GM18517 (cell line): Measurements from ENCODE around the gene TMC1.
"Not testable (repeated sequence)": the region's sequence is repeated elsewhere in the genome, so short reads cannot be mapped to it uniquely, and the experiment has no call there.

Source experiments
- ATAC-seq: cut with Tn5 transposase; IDR thresholded peaks from one replicate; pipeline ENCODE4 v1.9.1; 2021; ENCODE audit warnings: mild to moderate bottlenecking, moderate library complexity; ENCODE audit not compliant: unreplicated experiment

The TMC1 gene

DNA sequence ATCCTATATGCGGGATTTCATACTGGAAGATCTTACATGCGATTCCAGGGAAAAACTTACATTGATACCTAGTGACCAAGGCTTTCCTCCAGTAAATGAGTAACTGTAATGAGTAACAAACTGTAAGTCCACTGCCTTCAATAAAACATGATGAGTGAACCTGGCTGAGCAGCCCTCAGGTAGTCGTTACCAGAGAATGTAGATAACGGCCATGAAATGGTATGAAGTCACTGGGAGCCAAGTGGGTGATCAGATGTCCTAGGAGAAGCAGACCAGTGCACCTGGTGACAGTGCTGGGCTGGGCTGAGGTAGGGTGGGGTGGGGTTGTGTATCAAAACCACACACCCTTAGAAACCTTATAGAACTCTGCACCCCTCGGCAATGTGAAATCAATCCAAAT, 227.9 kb downstream of the TMC1 start:
- no peak for ATAC-seq

DNA sequence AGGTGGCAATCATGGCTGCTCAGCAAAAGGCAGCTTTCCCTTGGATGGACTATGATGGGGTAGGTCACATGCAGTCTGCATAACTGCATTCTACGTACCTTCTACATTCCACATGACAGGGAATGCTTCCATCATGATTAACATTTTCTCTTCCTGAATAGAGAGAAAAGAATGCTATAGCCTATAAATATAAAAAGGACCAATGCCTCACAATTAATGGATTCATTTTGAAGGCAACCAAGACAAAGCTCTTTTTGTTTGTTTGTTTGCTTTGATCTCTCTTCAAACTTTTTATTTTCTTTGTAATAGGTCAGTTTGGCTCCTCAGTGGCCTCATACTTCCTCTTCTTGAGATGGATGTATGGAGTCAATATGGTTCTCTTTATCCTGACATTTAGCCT, 230.1 kb downstream of the TMC1 start:
- no peak for ATAC-seq

DNA sequence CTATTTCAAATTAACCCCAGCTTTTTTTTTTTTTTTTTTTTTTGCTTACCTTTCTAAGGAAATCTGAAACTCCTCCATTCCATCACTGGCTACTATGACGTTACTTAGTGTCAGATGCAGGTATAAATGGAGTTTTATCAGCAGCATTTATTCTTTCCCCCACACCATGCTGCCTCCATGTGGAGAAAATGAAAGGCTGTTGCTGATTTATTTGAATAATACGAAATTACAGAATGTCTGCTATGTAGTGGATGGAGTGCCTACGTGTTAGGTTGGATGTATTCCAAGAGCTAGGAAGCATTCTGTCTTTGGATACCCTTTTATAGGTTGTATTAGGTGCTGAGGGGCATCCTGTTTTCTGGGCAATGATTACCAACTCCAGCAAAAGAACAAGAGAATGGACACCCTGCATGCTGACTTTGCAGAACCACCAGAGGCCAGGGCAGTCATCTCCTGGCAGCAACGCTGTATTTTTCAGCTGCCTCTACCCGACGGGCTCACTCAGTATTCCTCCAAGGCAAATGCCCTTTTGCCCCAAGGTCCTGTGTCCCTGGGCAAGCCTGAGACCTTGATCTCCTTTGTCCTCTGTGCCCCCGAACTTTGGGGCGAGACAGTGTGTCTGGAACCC, 232.0 kb downstream of the TMC1 start:
- ATAC-seq, result no peak

DNA sequence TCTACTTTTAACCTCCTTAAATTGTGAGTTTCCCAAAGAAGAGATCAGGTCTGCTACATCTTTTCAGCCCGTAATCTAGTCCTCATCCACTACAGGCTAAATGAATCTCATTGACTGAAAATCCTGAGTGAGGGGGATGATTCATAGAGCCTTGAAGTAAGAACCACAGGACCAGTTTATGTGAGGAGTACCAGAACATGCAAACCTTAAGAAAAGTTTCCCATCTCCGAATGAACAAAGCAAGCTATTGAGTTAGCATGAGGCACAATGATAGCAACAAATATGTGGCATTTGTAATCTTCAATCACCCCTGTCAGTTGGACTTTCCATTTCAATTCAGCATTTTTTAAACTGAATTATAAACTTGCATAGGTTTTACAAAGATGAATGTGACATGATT, 234.4 kb downstream of the TMC1 start:
- no peak for ATAC-seq

DNA sequence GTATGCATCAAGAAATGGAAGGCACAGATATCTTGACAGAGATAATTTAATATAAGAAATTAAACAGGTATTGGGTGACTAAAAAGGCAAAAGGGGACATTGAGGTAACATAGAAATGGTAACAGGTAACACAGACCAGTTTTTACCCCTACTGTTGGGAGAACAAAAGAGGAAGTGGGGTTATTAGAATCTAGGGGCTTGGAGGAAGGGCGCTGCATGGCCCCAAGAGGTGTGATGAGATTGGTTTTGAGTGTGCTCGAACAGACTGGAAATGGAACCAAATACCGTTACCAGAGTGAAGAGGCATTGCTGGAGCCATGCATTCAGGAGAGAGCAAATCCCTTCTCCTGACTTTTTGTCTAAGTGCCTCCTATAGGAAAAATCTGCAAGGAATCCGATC, 237.5 kb downstream of the TMC1 start:
- ATAC-seq, result no peak

DNA sequence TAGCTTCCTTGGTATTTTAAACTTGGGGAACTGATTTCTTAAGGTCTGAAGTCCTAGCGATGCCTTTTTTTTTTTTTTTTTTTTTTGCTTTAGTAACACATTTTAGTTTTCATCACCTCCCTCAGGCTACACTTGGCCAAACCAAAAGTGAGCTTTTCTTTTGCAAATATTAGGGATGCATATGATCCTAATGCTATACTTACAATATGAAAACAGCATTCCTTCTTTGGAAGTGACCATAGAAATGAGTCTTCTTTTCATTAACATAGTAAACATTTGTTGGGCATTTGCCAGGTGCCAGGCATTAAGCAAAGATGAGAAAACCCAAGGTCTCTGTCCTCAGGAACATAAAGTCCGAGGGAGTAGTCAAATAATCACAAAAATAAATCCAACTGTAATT, 241.6 kb downstream of the TMC1 start:
- ATAC-seq, result no peak

DNA sequence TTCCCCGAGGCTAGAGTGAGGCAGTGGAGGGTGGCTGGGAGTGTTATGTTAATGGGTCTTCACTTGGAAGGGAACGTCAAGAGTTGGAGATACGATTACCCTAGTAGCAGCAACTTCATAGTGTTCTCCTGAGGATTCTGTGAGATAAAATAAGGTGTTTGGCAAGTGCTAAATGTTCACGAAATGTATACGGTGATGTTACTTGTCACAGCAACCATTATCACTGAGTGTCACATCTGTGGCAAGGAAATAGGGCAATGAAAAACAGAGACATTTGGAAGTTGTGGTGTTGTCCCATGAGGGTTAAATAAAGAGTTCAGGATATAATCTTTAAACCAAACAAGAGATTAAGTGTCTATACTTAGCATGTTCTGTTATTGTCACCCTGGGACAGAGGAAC, 248.1 kb downstream of the TMC1 start:
- no peak for ATAC-seq

DNA sequence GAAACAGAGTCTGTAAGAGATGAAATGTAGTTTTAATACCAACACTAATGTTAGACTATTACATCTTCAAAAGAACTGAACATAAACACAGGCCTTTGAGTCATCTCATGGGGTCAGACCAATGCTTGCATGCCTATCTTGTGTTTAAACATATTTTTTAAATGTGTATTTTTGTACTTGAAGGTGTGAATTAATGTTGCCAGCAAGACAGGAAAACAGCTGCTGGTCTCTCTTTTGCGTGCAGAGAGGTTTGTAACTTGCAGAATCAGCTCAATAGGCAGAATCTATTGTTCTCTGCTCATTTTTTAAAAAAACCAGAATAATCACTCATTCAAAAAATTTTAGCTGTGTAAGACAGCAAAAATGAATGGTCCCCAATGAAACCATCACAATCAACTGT, 251.3 kb downstream of the TMC1 start:
- no peak for ATAC-seq

DNA sequence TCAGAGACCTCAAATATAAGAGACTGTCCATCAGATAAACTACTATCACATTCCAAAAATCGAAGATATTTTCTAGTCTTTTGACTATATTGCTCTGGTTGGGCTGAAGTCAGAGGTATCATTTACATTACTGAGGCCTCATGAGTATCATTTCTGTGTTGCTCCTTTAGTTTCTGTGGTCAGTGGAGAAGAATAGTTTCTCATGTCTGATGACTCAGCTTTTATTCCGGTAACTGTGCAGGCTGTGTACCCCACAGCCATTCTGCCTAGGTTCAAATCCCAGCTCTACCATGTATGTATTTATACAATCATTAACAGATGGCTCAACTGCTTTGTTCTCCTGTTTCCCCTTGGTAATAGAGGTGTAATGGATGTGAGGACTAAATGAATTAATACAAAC, 252.2 kb downstream of the TMC1 start:
- ATAC-seq, result no peak

DNA sequence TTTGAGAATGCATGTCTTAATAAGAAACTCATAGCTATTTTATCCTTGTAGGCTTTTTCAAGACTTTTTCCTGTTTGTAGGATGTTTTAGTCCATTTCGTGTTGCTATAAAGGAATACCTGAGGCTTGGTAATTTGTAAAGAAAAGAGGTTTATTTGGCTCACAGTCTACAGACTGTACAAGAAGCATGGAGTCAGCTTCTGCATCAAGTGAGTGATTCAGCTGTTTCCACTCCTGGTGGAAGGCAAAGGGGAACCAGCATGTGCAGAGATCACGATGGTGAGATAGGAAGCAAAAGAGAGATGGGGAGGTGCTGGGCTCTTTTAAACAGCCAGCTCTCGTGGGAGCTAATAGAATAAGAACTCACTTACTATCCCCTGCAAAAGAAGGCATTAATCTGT, 254.2 kb downstream of the TMC1 start:
- ATAC-seq, result no peak

DNA sequence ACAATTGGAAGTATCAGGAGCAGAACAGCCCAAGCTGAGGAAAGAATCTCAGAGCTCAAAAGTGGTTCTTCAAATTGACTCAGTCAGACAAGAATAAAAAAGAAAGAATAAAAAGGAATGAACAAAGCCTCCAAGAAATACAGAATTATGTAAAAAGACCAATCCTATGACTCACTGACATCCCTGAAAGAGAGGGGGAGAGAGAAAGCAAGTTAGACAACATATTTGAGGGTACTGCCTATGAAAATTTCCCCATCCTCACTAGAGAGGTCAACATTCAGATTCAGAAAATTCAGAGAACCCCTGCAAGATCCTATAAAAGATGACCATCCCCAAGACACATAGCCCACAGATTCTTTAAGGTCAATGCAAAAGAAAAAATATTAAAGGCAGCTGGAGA, 258.2 kb downstream of the TMC1 start:
- no peak for ATAC-seq

DNA sequence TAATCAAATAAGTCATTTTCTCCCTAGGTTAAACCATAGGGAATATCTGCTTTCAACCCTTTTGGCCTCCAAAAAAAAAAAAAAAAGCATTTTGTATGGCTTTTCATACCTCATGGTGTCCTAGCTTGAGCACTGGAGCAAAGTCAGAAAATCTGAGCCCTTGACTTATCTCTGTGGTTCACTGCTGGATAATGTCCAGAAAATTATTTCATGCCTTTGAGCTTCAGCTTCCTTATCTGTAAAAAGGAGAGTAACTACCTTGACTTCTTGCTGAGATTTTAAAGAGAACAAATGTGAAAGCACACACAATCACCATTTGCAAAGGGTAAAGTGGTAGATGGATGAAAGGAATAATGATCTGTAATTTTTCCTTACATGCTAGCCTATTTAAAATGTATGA, 265.5 kb downstream of the TMC1 start:
- no peak for ATAC-seq

DNA sequence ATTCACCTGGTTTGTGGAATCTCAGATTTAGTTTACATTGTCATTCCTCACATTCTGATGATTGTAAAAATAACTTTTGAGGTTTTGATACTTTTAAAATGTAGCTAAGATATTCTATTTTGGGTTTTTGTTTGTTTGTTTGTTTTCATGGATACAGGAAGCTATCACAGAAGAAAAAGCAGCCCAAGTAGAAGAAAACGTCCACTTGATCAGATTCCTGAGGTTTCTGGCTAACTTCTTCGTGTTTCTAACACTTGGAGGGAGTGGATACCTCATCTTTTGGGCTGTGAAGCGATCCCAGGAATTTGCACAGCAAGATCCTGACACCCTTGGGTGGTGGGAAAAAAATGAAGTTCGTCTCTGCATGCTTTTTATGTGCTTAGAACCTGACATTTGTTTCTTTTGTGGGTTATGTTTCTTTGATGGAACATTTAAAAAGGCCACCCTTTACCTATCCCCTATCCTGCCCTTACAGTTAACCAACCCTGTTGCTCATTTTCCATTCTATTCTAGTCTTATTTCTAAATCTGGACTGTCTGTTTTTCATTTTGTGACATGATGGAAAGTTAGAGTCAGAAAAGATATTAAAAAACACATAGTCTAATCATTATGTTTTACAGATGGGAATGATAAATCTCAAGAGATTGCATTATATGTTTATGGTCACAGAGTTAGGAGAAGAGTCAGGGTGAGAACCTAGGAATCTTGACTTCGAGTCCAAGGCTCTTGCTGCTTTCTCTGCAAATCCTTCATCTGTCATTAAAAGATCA, 267.7 kb downstream of the TMC1 start:
- no peak for ATAC-seq

DNA sequence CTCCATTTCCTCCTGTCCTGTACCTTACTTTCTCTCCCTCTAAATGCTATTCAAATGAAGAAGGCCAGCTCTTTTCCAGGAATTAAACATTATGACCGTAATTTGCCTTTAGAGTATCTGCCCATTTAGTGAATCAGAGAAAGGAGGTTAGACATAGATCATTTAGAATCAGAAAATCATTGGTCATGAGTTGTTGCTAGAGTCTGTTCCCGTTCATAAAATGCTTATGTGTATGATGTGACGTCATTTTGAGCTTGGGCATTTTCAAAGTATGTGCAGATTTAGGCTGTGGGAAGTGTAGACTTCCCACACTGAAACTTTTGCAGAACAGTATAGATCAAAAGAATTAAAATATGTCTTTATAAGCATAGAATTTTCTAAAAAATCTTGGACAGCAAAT, 268.5 kb downstream of the TMC1 start:
- ATAC-seq, result no peak

DNA sequence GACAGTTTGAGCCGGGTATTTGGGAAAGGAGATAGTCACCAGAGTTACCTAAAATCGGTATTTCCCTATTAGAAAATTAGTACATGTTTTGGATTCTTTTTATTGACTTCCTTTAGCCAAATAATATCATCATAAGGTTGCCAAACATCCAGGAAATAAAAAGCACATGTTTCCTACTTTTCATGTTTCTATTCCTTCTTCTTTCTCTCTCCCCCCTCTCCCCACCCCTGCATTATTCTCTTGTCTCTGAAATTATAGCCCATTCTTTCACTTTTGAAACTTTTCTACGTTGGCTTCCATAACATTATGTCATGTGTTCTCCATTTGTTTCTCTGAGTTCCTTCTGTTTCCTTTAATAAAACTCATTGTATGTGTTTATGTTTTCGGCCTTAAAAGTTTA, 269.6 kb downstream of the TMC1 start:
- no peak for ATAC-seq

DNA sequence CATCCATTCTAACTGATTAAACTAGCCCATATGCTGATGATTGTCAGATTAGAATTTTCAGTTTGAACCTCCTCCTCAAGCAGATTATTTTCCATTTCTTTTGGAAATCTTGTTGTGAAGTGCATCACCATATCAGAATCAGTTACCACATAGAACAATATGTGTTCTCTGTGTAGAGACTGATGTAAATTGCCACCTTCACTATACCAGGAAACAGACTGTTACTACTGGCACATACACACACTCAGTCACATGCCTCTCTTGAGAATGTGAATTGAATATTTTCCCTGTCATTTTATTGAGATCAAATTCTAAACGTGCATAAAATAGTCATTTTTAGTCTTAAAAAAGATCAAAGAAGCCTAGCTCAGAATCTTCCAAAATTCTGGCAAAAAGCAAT, 270.0 kb downstream of the TMC1 start:
- ATAC-seq, result no peak

DNA sequence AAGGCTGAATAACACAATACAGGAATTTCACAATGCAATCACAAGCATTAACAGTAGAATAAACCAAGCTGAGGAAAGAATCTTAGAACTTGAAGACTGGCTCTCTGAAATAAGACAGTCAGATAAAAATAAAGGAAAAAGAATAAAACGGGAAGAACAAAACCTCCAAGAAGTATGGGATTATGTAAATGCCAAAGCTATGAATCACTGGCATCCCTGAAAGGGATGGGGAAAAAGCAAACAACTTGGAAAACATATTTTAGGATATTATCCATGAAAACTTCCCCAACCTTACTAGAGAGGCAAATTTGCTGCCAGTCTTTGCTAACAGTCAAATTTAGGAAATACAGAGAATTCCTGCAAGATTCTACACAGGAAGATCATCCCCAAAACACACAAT, 273.5 kb downstream of the TMC1 start:
- ATAC-seq, result no peak

DNA sequence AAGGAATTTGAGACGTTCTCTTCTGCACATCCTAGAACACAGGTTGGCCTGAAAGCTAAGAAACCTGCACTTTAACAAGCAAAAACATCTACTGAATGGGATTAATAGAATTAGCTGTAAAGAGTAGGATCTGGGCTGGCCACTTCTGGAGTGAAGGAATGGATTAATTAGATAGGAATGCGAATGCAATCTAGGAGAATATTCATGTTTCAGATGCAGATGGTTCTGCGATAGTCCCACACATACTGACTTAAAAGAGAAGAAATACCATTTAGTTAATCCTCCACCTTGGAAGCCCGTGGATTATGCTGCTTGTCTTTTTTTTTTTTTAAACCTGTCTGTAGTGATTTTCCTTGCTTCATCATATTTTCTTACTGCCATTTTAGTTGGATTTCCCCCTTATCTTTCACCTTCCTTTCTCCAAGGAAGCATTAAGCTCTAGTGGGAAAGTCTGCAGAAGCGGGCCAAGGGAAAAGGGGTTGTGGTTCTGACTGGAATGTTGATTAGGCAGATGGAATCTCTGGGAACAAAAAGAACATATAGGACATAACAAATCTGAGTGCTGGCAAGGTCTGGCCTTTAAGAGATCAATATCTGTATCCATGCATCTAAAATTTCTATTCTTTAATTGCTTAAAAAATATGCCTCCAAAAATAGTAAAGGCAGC, 279.1 kb downstream of the TMC1 start:
- ATAC-seq, result no peak

DNA sequence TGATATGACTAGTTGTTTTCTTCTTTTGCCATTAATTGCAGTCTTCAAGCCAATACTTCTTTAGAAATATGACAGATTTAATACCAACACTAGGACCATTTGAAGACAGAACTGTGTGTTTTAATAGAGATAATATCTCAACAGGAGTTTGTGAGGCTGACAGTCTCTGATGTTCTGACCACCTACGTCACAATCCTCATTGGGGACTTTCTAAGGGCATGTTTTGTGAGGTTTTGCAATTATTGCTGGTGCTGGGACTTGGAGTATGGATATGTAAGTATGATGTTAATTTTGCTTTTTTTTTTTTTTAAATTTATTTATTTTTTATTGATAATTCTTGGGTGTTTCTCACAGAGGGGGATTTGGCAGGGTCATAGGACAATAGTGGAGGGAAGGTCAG, 283.8 kb downstream of the TMC1 start:
- ATAC-seq, result no peak

DNA sequence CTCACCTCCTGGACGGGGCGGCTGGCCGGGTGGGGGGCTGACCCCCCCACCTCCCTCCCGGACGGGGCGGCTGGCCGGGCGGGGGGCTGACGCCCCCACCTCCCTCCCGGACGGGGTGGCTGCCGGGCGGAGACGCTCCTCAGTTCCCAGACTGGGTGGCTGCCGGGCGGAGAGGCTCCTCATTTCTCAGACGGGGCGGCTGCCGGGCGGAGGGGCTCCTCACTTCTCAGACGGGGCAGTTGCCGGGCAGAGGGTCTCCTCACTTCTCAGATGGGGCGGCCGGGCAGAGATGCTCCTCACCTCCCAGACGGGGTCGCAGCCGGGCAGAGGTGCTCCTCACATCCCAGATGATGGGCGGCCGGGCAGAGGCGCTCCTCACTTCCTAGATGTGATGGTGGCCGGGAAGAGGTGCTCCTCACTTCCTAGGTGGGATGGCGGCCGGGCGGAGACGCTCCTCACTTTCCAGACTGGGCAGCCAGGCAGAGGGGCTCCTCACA, 285.0 kb downstream of the TMC1 start:
- ATAC-seq, result not testable (repeated sequence)

DNA sequence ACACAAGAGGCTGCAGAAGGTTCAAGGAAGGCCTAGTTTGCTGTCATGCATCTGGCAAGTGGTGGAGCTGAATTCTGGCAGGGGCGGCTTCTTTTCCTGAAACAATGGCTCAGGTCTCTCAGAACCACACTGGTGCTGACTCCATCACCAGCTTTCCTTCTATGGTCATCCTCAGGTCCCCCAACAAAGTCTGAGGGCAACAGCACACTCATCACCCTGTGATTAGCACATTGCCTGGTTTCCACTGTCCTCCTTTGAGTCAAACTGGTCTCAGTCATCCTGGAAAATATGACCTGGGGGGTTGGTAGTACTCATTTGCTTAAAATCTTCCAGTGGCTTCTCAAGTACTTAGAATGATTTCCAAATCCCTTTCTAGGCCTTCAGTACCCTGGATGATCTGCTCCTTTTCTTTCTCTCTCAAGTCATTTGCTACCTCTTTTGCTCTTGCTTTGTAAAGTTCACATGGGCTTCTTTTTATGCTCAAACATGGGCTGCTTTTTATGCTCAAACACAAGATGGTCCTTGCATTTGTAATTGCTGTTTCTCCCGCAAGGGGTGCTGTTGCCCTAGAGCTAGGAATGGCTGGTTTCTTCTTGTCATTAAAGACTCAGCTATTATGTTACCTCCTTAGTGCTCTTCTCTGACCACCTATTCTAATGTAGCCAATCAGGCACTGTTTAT, 286.5 kb downstream of the TMC1 start:
- no peak for ATAC-seq

DNA sequence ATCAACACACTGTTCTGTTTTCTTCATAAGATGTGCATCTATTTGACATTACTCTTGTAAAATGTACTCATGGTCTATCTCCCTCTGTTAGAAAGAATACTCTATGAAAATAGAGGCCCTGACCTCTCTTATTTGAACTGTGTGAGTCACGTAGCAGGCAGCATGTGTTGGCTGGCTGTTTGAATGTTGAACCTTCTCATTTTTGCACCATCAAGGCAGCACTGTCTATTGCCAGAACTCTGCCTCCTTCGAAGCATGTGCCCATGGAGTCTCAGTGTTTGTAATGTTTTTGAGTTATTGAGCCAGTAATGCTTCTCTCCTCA, 287.0 kb downstream of the TMC1 start:
- no peak for ATAC-seq
